IPS-15b (cell line): ENCODE measurements around the gene EGLN3.
"Not testable (repeated sequence)": the region's sequence is repeated elsewhere in the genome, so short reads cannot be mapped to it uniquely, and the experiment has no call there.

Source experiments
- H3K27me3 ChIP-seq: one replicate; pipeline ENCODE4 v1.6.1; 2013; ENCODE audit warnings: low read length; ENCODE audit not compliant: control insufficient read depth, insufficient read depth
- H3K36me3 ChIP-seq: one replicate; pipeline ENCODE4 v1.6.1; 2013; ENCODE audit warnings: low read length; ENCODE audit not compliant: control insufficient read depth, insufficient read depth
- H3K4me1 ChIP-seq: one replicate; pipeline ENCODE4 v1.6.1; 2013; ENCODE audit warnings: mild to moderate bottlenecking, low read length; ENCODE audit not compliant: control insufficient read depth, insufficient read depth
- H3K4me3 ChIP-seq: one replicate; pipeline ENCODE4 v1.5.1; 2013; ENCODE audit warnings: low read depth, low read length
- H3K9ac ChIP-seq: one replicate; pipeline ENCODE4 v1.6.1; 2013; ENCODE audit warnings: low read depth, mild to moderate bottlenecking, low read length
- H3K9me3 ChIP-seq: one replicate; pipeline ENCODE4 v1.6.1; 2013; ENCODE audit warnings: mild to moderate bottlenecking, low read length; ENCODE audit not compliant: control insufficient read depth, insufficient read depth

The EGLN3 gene

GRCh38 chr14:33932576-33933345 lies 18.1 kb downstream of the EGLN3 start:
- H3K4me3 ChIP-seq, result no peak overlapping the region
- peaks cover 41% of the 10 kb centered on the region for H3K4me1 ChIP-seq
- H3K9ac ChIP-seq, result no peak overlapping the region
- H3K9me3 ChIP-seq, result no peaks in the 10 kb centered on the region
- no peaks in the 10 kb centered on the region for H3K27me3 ChIP-seq
- peaks cover 7% of the 10 kb centered on the region for H3K36me3 ChIP-seq

DNA sequence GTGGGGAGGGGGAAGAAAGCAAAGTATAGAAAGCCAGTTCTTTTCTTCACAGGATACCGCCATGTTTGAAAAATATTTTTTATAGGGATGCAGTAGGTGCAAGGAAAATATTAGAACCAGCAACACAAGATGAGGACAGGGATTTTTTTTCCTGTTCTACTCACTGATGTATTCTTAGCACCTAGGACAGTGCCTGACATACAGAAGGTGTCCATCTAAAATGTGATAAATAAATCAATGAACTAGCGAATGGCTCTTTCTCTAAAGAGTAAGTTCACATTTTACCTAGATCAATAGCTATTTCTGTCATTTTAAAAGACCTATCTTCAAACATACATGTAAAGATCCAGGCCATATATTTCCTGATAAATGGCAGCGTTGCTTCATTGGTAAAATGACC lies 18.8 kb downstream of the EGLN3 start:
- H3K4me1 ChIP-seq, result peaks cover 34% of the 10 kb centered on the region
- H3K9ac ChIP-seq, result no peak overlapping the region
- peaks cover 7% of the 10 kb centered on the region for H3K36me3 ChIP-seq
- no peaks in the 10 kb centered on the region for H3K27me3 ChIP-seq
- H3K4me3 ChIP-seq, result no peak overlapping the region
- no peaks in the 10 kb centered on the region for H3K9me3 ChIP-seq

DNA sequence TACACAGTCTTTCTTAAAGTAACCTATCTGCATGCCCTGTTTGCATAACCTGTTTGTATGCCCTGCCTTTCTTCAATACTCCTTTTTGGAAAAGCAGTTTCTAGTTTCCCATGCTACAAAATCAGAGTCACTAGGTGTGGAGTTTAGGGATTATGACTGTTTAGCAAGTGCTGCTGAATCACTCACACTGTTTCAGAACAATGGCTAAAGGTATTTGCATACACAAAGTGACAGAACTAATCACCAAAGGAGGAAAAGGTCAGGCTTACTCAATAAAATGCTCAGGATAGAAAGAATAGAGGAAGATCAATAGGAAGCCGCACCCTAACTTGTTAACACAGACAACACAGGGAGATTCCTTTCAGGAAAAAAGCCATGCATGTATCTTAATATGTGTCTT lies 19.4 kb downstream of the EGLN3 start:
- peaks cover 28% of the 10 kb centered on the region for H3K4me1 ChIP-seq
- no peaks in the 10 kb centered on the region for H3K27me3 ChIP-seq
- H3K36me3 ChIP-seq, result peaks cover 7% of the 10 kb centered on the region
- no peak overlapping the region for H3K4me3 ChIP-seq
- no peaks in the 10 kb centered on the region for H3K9me3 ChIP-seq
- H3K9ac ChIP-seq, result no peak overlapping the region

DNA sequence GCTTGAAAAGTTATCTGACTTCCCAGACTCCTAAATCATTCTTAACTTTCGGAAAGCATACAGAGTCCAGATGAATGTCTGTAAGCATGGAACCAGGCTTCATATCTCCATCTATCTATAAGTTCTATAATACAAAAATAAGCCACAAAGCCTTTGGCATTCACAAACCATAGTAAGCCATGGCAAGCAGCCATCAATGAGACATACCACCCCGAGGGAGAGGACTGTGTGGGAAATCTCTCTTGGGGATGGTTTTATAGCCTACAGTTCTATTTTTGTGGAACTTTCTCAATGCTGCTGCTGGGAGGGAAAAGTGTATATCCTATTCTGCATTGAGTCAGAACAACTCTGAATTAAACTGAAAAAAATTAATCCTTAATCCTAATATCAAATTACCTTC lies 20.4 kb downstream of the EGLN3 start:
- H3K4me1 ChIP-seq, result peaks cover 25% of the 10 kb centered on the region
- no peak overlapping the region for H3K4me3 ChIP-seq
- H3K36me3 ChIP-seq, result peaks cover 7% of the 10 kb centered on the region
- no peak overlapping the region for H3K9ac ChIP-seq
- no peaks in the 10 kb centered on the region for H3K27me3 ChIP-seq
- no peaks in the 10 kb centered on the region for H3K9me3 ChIP-seq

- Histone ChIP-seq H3K36me3 (peaks cover 7% of the 10 kb centered on the region), H3K4me3 (no peak overlapping the region)
These were observed 21.0 kb downstream of the EGLN3 start for GRCh38 chr14:33929799-33930408.

GRCh38 chr14:33928895-33929294 lies 22.0 kb downstream of the EGLN3 start:
- no peak overlapping the region for H3K4me3 ChIP-seq
- H3K27me3 ChIP-seq, result no peaks in the 10 kb centered on the region
- peaks cover 7% of the 10 kb centered on the region for H3K36me3 ChIP-seq
- H3K9me3 ChIP-seq, result no peaks in the 10 kb centered on the region
- peaks cover 25% of the 10 kb centered on the region for H3K4me1 ChIP-seq
- H3K9ac ChIP-seq, result no peak overlapping the region

More at GRCh38 chr14:33929799-33930408, 21.0 kb downstream of the EGLN3 start:
- H3K27me3 ChIP-seq, result no peaks in the 10 kb centered on the region
- no peaks in the 10 kb centered on the region for H3K9me3 ChIP-seq
- H3K9ac ChIP-seq, result no peak overlapping the region
- peaks cover 25% of the 10 kb centered on the region for H3K4me1 ChIP-seq

DNA sequence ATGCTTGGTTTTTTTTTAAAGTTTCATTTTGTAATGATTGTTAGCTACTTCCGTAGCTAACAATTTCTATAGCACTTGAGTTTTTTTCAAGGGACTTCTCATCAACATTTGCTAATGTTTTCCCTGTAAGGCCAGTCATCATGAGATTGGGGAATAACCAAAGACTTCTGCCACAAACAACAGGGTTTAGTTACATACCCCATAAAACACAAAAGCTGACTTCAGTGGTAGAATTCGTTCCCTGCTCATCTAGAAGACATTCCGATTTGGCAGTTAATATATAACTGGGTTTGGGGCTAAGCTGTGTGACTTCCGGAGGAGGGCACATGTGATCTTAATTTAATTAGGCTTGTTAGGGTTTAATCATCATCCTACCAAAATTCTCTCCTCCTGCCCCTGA lies 22.9 kb downstream of the EGLN3 start:
- Histone ChIP-seq H3K36me3 (peaks cover 7% of the 10 kb centered on the region), H3K9me3 (no peaks in the 10 kb centered on the region)

GRCh38 chr14:33926967-33927366 lies 23.9 kb downstream of the EGLN3 start:
- not testable (repeated sequence) for H3K36me3 ChIP-seq, H3K9me3 ChIP-seq, H3K27me3 ChIP-seq, H3K9ac ChIP-seq, H3K4me3 ChIP-seq
- H3K4me1 ChIP-seq, result peaks cover 11% of the 10 kb centered on the region

More for the DNA sequence above, 22.9 kb downstream of the EGLN3 start:
- Histone ChIP-seq H3K4me3 (no peak overlapping the region), H3K4me1 (peaks cover 19% of the 10 kb centered on the region), H3K27me3 (no peaks in the 10 kb centered on the region), H3K9ac (no peak overlapping the region)

- Histone ChIP-seq H3K36me3 (peaks cover 7% of the 10 kb centered on the region), H3K4me1 (peaks cover 1% of the 10 kb centered on the region), H3K27me3 (no peaks in the 10 kb centered on the region), H3K9me3 (no peaks in the 10 kb centered on the region), H3K4me3 (no peak overlapping the region), H3K9ac (no peak overlapping the region)
These were observed 24.9 kb downstream of the EGLN3 start for GRCh38 chr14:33925946-33926345.

DNA sequence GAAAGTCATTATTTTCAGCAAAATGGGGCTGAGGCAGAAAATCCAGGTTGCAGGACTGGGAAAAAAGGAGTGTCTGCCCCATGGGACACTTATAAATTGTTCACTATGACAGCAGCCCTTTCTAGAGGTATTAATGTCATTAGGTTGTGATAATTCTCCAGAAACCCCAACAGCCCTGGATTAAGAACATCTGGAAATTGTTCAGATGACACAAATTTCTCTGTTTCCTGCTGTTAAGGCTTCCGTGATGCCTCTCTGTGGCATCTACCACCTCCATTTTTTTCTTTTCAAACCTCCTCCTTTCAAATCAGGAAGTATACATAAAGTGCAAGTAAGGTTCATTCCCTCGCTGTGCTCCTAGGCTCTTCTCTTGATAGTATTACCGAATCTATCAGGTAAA lies 25.6 kb downstream of the EGLN3 start:
- Histone ChIP-seq H3K9me3 (no peaks in the 10 kb centered on the region), H3K27me3 (no peaks in the 10 kb centered on the region), H3K4me3 (no peak overlapping the region), H3K4me1 (no peaks in the 10 kb centered on the region), H3K36me3 (peaks cover 7% of the 10 kb centered on the region), H3K9ac (no peak overlapping the region)

DNA sequence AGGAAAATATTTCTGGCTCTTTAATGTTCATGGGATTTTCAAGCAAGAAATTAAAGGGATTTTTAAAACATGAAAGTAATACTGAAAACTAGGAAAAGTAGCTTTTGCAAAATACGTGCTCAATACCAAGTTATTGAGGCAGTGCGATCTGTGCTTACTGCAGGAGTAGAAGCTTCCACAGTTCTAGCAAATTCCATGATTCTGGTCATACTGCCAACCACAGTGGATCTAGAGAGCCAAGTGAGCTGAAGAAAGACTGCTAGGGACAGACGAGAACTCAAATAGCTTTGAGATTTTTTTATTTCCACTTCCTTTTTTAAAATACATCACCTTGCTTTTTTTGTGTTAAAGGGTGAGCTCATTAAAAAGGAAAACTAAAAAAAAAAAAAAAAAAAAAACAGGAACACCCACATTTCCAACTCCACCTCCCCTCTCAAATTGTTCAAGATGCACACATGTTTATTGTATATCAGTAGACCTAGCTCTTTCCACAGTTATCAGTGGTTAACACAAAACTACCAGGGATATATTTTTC lies 26.2 kb downstream of the EGLN3 start:
- Histone ChIP-seq H3K36me3 (peaks cover 7% of the 10 kb centered on the region), H3K9me3 (no peaks in the 10 kb centered on the region), H3K9ac (no peak overlapping the region), H3K27me3 (no peaks in the 10 kb centered on the region), H3K4me1 (no peaks in the 10 kb centered on the region), H3K4me3 (no peak overlapping the region)

GRCh38 chr14:33922125-33922524 lies 28.7 kb downstream of the EGLN3 start:
- Histone ChIP-seq H3K36me3 (no peaks in the 10 kb centered on the region), H3K27me3 (no peaks in the 10 kb centered on the region), H3K4me1 (peaks cover 7% of the 10 kb centered on the region)

More at GRCh38 chr14:33922125-33922524, 28.7 kb downstream of the EGLN3 start:
- Histone ChIP-seq H3K9ac (no peak overlapping the region), H3K4me3 (no peak overlapping the region), H3K9me3 (no peaks in the 10 kb centered on the region)
